DND-41 (cell line): Measurements from ENCODE around the gene TEC.

Experiments used
- EZH2 ChIP-seq: IDR thresholded peaks from 3 replicates; pipeline ENCODE4 v1.6.1; 2012; ENCODE audit warnings: borderline replicate concordance, low read depth, mild to moderate bottlenecking, moderate library complexity, low read length, inconsistent platforms; ENCODE audit not compliant: severe bottlenecking
- TF ChIP-seq, protein P1 (sequence below): IDR thresholded peaks from 2 replicates; pipeline ENCODE4 v1.5.1; 2012; ENCODE audit warnings: borderline replicate concordance, low read length, moderate library complexity, mild to moderate bottlenecking; ENCODE audit not compliant: poor library complexity, severe bottlenecking; ENCODE audit errors: extremely low read depth

DNA sequence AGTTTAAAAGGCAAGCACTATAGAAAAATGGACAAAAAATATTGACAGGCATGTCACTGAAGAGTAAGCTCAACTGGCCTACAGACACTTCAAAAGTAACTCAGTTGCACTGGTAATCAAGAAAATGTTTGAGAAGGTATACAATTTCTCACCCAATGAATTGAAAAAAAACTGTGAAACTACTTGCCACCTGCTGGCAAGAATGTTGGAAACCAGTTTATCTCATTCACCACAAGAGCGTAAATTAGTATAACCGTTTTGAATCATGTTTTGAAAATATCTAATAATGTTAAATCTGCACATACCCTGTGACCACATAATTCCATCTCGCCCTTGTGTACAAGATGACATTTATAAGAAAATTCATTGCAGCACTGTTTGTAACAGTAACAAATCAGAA is 167.3 kb downstream of the TEC start:
- TF ChIP-seq, protein P1, sequence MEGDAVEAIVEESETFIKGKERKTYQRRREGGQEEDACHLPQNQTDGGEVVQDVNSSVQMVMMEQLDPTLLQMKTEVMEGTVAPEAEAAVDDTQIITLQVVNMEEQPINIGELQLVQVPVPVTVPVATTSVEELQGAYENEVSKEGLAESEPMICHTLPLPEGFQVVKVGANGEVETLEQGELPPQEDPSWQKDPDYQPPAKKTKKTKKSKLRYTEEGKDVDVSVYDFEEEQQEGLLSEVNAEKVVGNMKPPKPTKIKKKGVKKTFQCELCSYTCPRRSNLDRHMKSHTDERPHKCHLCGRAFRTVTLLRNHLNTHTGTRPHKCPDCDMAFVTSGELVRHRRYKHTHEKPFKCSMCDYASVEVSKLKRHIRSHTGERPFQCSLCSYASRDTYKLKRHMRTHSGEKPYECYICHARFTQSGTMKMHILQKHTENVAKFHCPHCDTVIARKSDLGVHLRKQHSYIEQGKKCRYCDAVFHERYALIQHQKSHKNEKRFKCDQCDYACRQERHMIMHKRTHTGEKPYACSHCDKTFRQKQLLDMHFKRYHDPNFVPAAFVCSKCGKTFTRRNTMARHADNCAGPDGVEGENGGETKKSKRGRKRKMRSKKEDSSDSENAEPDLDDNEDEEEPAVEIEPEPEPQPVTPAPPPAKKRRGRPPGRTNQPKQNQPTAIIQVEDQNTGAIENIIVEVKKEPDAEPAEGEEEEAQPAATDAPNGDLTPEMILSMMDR: no peak
- no peak for TF ChIP-seq EZH2
